COLO668 (cell line): Measurements from ENCODE around the gene MAGEB16.

Experiments
- DNase-seq: peaks from one replicate; lab custom pipeline; 2025; ENCODE audit not compliant: unreplicated experiment; lab: John Stamatoyannopoulos, UW

Gene MAGEB16

DNA sequence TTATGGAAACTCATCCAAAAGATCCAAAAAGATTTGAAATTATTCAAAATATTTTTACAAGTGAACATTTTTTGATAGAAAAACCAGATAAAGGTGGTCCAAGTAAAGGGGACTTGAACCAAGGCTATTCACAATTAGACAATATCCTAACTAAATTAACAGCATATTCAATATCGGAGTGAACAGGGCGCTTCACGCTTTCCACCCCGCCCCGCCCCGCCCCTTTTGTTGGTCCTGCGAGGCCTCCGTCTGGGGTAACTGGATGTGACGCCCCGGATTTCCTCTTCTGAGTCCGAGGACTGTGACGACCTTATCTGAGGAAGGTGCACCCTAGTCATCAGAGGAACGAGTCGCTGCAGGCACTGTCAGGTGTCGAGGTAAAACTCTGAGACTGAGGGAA lies at the start of gene MAGEB16:
Gene MAGEB16 (plus strand): TSS at position 301 of the 400 bp plus-strand sequence. CDS start 3,855 bp downstream, outside the sequence.
- no peak for DNase-seq

DNA sequence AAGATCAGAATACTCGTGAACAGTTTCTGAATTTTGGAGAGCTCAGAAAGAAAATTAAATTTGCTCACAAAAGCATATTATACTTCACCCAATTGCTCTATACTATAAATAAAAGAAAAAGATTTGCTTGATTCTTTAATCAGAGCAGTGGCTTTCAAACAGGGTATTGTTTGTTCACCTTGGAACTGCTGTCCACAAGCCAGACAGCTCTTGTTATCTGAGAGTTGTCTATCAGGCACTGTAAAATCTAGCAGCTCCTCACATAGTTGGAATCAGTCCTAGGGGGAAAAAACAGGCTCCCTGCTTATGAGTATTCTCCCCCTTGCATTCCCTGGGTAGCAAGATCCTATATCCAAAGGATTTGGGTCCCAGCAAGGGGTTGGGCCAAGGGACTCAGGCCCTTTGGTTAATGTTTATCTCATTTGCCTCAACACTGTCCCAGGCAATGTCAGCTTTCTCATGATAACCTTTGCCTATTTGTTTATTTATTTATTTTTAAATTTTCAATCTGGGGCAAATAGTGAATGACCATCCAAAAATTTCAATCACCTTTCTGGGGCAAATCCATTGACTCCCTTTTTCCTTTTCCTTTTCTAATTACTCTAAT lies 24.1 kb upstream of the MAGEB16 start:
- no peak for DNase-seq

DNA sequence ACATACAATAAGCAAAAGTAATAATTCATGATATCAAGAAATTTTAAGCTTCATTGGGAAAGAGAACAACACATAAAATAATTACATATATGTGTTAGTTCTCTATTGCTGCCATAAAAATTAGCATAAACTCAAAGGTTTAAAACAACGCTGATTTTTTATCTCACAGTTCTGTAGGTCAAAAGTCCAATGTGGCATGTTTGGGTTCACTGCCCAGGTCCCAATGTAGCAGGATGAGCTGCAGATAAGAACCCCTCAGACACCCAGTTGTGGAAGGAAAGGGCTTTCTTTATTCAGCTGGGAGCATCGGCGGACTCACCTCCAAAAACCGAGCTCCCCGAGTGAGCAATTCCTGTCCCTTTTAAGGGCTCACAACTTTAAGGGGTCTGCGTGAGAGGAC lies 13.1 kb upstream of the MAGEB16 start:
- DNase-seq, result no peak

DNA sequence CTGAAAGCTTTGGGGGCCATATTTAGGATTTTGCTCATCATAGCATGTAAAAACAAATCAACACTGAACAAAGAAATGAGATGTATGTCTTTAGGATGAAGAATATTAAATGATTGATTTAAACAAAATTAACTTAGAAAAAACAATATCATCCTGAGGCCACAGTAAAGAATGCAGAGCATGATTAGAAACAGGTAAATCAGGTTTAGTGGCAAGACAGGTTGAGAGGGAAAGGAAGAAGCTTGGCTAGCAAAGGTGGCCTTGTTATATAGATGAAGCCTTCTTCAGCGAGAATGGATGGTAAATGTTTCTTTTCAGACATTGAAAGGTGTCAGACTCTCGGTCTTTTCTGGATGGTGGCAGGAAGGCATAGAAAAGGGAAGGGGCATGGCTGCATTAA lies 11.9 kb upstream of the MAGEB16 start:
- DNase-seq, result no peak

DNA sequence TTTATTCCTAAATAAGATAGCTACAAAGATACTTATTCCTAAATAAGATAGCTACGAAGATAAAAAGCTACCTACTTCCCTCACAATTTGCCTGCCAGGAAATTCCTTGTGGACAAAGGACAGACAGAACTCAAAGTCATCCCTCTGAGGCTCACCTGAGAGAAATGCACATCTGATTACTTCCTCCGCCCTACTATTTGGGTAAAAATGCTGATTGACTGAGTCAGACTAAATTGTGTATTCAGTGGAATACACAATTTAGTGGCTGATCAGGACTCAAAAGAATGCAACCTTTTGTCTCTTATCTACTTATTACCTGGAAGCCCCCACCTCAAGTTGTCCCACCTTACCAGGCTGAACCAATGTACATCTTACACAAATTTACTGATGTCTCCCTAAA lies 10.3 kb upstream of the MAGEB16 start:
- no peak for DNase-seq

DNA sequence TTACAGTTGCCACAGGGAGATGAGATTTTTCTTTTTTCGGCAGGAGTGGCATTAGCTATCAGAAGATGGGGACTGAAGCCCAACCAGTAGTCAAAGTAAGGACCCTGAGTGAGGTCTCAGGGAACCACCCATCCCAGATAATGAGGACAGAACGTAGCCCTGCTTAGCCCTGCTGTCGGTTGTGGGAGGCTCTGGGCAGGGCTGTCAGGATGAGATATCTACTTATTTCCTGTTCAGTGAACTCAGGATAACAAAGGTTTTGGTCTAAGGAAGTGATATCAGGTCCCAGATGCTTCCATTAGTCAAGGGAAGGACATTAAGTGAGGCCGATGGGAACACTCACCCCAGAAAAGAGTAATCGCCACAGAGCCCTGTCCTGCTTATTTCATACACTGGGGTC lies 2.3 kb downstream of the MAGEB16 start:
- DNase-seq, result no peak

DNA sequence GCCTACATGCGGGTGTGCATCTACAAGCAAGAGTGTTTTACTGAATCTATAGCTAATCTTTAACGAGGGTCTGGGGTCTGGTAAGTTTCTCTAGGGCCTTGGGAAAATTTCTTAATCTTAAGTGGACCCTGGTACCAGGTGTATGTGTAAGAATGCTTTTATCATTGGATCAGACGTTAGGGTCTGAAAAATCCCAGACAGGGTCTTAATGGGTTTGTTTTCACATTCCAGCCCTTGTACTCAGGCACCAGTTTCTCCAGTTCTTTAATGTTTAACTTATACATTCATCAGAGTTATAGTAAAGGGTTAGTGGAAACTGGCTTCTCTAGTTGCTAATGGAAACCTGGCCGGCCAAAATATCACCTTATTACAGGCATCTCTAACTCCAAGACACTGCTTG lies 11.6 kb downstream of the MAGEB16 start:
- no peak for DNase-seq

DNA sequence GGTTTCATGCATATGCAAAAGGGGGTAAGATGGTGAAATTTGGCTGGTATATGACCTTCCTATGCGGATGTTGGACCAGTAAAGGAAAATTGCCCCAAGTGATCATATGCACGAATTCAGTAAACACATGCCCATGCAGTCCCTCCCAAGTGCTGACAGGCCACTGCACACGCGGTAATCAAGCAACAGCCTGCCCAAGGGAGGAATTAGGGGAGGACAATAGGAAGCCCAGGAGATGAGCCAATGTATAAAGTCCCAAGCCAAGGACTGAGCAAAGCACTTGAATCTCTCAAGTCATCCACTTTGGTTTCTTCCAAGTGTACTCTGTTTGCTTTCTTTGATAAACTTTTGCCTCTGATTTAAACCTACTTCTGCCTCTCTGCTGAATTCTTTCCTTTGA lies 21.1 kb downstream of the MAGEB16 start:
- no peak for DNase-seq

DNA sequence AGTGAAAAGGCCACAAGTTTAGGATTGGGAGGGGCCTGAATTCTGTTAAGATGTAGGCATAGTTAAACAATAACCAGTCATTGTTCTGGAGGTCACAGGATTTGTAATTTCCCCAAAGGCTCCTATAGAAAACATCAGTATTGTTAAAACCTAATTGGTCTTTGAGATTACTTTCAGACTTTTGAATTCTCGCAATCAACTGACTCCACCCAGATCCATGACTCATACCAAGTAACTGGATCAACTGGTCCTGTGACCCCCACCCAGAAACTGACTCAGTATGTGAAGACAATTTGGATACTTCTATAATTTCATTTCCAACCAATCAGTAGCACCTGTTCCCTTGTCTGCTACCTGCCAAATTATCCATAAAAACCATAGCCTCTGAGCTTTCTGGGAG lies 28.4 kb downstream of the MAGEB16 start:
- DNase-seq, result no peak

DNA sequence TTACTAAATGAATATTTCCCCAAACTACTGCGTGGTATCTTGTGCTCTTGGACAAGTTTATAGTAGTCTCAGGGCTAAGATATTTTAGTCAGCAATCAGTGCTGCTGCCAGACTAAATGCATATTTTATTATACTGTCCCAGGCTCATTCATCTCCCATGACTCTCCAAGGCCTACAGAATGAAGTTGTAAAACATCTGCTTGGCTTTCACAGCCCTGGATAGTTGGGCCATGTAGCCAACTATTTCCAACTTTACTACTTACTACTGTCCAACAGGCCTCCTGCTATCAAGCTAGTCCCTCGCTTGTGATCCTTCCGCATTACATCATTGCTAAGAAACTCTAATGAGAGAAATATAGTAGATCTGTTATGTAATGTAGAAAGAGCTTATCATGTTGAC lies 31.4 kb downstream of the MAGEB16 start:
- no peak for DNase-seq

DNA sequence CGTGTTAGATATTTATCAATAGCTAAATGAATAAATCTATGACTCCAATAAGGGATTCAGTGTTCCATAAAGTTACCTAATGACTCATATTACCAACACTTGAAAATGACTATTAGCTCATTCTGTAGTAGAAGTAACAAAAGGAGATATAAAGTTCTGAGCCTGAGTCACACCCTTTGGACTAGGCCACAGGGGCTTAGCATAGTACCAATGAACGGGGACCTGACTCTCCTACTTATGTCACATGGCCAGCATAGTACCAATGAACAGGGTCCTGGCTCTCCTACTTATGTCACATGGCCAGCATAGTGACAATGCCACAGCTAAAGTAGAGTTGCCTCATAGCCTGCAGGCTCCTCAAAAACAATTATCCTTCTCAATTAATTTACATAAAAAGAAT lies 43.7 kb downstream of the MAGEB16 start:
- DNase-seq, result no peak

DNA sequence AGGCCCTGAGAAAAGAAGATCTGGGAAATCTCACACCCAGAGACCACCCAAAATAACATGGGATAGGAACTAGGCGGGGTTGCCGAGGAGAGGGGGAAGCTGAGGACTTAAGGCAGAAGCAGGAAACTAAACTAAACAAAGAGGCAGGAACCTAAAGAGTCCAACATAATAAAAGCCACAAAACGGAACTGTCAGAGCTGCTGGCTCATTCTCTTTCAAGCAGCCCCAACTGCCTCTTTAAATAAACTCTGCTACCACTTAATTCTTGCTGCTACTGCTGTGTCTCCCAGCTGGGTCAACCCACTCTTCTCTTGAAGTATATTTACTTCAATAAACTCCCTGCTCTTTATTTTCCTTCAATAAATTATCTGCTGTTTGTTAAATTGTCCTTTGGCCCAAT lies 44.5 kb downstream of the MAGEB16 start:
- no peak for DNase-seq

DNA sequence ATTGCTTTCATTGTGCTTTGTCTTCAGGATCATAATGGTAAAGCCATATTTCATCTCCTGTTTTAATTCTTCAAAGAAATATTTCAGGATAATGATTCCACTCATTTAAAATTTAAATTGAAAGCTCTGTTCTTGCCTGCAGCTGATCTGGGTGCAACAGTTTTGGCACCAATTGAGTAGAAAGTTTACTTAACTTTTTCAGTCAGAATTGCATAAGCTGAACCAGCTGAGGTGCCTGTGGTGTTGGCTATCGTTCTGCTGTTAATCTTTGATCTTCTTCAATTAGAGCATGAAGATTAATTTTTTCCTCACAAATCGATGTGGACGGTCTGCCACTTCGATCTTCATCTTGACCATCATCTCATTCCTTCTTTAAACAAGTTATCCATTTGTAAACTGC lies 49.6 kb downstream of the MAGEB16 start:
- no peak for DNase-seq
